NCI-H748 (cell line): ENCODE measurements around the gene VPS54.

ENCODE experiments used
- DNase-seq: peaks from one replicate; lab custom pipeline; 2025; ENCODE audit not compliant: unreplicated experiment; lab: John Stamatoyannopoulos, UW

The VPS54 gene

DNA sequence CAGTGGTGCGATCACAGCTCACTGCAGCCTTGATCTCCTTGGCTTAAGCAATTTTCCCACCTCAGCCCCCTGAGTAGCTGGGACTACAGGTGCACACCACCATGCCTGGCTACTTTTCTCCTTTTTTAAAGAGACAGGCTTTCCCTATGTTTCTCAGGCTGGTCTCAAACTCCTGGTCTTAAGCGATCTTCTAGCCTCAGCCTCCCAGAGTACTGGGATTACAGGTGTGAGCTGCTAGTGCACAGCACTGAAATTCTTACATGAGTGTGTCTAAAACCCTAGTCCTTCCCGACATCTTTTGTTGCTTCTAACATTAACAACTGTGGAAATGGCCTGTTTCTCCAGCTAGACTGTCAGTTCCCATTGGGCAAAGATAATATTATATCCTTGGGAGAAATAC, 174.6 kb downstream of the VPS54 start:
- no peak for DNase-seq

- no peak for DNase-seq
These were observed 175.4 kb downstream of the VPS54 start for GRCh38 chr2:63843791-63844190.

GRCh38 chr2:63843093-63843492, 176.1 kb downstream of the VPS54 start:
- no peak for DNase-seq

DNA sequence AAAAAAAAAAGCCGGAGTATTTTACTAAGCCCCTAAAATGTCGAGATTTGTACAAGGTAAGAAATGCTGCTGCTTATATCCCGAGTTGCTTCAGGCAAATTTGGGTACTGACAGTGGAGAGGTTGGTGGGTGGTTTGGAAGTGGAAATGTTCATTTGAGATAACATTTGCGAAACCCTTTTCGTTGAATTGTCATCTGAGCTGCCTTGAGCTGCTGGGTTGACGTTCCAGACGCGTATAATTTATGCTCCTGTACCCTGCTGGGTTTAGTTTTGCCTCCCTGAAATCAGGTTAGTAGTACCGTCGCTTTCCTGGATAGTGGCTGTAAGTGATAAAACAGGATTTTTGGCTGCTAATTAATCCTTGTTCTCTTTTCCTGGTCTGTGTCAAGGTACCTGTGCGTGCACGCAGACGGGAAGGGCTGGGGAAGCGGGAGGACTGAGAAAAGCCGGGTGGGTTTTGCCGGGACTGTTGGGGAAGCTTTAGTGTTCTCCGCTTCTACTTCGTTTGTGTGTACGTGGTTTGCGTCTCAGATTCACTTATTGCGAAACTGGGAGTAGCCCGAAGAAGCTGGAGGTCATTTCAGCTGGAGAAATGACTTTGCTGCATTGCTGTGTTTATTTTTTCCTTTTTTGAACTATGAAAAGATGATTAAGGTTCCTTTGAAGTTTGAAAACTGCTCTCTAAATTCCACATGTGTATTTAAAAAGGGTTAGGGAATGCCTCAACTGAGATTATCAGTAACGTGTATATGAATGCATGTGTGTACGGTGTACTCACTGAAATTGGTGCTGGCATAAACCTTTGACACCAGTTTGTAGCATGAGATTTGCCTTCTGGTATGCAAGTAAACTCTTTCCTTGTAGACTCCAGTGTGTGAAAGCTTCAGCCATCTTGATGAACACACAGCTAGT, 176.8 kb downstream of the VPS54 start:
- DNase-seq: peak; percentile 64
